ENCODE data around the gene FIGN. TPM values are rescaled to one million over a fixed set of nuclear protein-coding genes. Genes with fewer than 3 reads are reported as not detected.

The FIGN gene
- polyA plus RNA-seq, 1 experiment: 2.4 TPM

GRCh38 chr2:163552758-163553157 lies 183.1 kb downstream of the FIGN start:
- no peaks in the 10 kb centered on the region for H3K36me3 ChIP-seq (ENCODE audit: control insufficient read depth, insufficient read depth, low read length)
- ChIA-PET POLR2A (no interaction called here), CTCF (no interaction called here)
- TF ChIP-seq CTCF (IDR thresholded peaks at IDR 0.05; ENCODE audit: insufficient read depth, low read depth, low read length): no peak
- H3K27me3 ChIP-seq (ENCODE audit: control insufficient read depth, insufficient read depth, low read length): no peaks in the 10 kb centered on the region
- DNase-seq (ENCODE audit: low read depth): no peak
- no peak overlapping the region for H3K4me3 ChIP-seq (ENCODE audit: low read depth, low read length)

- Histone ChIP-seq H3K27me3 (ENCODE audit: control insufficient read depth, insufficient read depth, low read length) (no peaks in the 10 kb centered on the region), H3K4me3 (ENCODE audit: low read depth, low read length) (no peak overlapping the region), H3K36me3 (ENCODE audit: control insufficient read depth, insufficient read depth, low read length) (no peaks in the 10 kb centered on the region)
- TF ChIP-seq CTCF (IDR thresholded peaks at IDR 0.05; ENCODE audit: insufficient read depth, low read depth, low read length): no peak
- ChIA-PET POLR2A (interaction anchor here (0.7 kb wide), 1 partner anchor 202 kb away, joined by 3 read pairs; no protein-coding TSS in a partner anchor), CTCF (no interaction called here)
- no peak for DNase-seq (ENCODE audit: low read depth)
These were observed 184.0 kb downstream of the FIGN start for GRCh38 chr2:163551616-163552373.

- Histone ChIP-seq H3K4me3 (ENCODE audit: low read depth, low read length) (no peak overlapping the region), H3K36me3 (ENCODE audit: control insufficient read depth, insufficient read depth, low read length) (no peaks in the 10 kb centered on the region), H3K27me3 (ENCODE audit: control insufficient read depth, insufficient read depth, low read length) (no peaks in the 10 kb centered on the region)
- no peak for TF ChIP-seq CTCF (IDR thresholded peaks at IDR 0.05; ENCODE audit: insufficient read depth, low read depth, low read length)
- DNase-seq (ENCODE audit: low read depth): no peak
- ChIA-PET CTCF (no interaction called here), POLR2A (no interaction called here)
These were observed 186.8 kb downstream of the FIGN start for GRCh38 chr2:163548970-163549369.

Measured in BJ (cell line).